ENCODE results near the gene EXOG.

The EXOG gene

DNA sequence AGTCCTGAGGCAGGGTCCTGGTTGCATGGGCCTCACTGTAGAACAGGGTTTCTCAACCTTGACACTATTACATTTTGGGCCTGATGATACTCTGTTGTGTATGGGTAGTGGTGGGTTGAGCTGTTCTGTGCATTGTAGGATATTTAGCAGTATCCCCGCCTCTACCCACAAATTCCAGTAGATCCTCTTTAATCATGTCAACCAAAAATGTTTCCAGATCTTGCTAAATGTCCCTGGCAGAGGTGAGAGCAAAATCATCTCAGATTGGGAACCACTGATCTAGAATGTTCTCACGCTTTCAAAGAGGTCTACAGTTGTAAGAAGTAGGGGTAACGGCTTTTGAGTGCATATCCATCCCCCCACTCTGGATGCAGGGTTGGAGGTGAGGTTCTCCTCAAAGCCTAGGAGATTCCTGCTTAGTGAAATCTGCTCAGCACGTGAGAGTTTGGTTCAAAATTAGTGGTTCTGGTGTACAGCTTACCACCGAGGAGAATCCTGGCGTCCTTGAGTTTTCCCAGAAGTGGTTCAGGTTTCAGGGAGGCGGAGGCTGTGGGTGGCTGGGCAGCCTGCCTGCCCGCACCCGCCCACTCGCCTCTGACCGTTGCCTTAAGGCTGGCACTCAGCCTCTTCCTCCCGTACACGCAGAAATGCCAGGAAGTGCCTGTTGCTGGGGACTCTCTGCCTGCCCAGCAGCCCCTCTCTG, 37.2 kb upstream of the EXOG start:
- Histone ChIP-seq H3K27ac (ENCODE audit: low read depth, low read length) (no peak overlapping the region), H2AFZ (ENCODE audit: low read depth, low read length, severe bottlenecking) (no peak overlapping the region), H3K27me3 (ENCODE audit: low read length) (no peaks in the 10 kb centered on the region), H3K36me3 (ENCODE audit: low read length) (no peaks in the 10 kb centered on the region), H3K9ac (ENCODE audit: low read length) (no peak overlapping the region), H3K4me2 (ENCODE audit: low read depth, low read length, poor library complexity, severe bottlenecking) (no peak overlapping the region), H3F3A (ENCODE audit: insufficient read depth) (no peaks in the 10 kb centered on the region), H4K20me1 (ENCODE audit: low read depth, low read length) (no peaks in the 10 kb centered on the region), H3K9me2 (replicated peaks; ENCODE audit: insufficient read depth, low read length) (no peaks in the 10 kb centered on the region), H3K9me3 (ENCODE audit: insufficient read depth, low read length) (no peaks in the 10 kb centered on the region), H3K79me2 (ENCODE audit: insufficient read depth, low read length) (no peaks in the 10 kb centered on the region), H3K4me3 (ENCODE audit: insufficient read depth, low read length, poor library complexity, severe bottlenecking) (no peak overlapping the region)
- no peak for TF ChIP-seq EZH2phosphoT487 (conservative IDR thresholded peaks at IDR 0.05; ENCODE audit: low read length)
- TF ChIP-seq, protein P1, sequence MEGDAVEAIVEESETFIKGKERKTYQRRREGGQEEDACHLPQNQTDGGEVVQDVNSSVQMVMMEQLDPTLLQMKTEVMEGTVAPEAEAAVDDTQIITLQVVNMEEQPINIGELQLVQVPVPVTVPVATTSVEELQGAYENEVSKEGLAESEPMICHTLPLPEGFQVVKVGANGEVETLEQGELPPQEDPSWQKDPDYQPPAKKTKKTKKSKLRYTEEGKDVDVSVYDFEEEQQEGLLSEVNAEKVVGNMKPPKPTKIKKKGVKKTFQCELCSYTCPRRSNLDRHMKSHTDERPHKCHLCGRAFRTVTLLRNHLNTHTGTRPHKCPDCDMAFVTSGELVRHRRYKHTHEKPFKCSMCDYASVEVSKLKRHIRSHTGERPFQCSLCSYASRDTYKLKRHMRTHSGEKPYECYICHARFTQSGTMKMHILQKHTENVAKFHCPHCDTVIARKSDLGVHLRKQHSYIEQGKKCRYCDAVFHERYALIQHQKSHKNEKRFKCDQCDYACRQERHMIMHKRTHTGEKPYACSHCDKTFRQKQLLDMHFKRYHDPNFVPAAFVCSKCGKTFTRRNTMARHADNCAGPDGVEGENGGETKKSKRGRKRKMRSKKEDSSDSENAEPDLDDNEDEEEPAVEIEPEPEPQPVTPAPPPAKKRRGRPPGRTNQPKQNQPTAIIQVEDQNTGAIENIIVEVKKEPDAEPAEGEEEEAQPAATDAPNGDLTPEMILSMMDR (IDR thresholded peaks at IDR 0.05; ENCODE audit: insufficient read depth, low read length, poor library complexity, severe bottlenecking): no peak

DNA sequence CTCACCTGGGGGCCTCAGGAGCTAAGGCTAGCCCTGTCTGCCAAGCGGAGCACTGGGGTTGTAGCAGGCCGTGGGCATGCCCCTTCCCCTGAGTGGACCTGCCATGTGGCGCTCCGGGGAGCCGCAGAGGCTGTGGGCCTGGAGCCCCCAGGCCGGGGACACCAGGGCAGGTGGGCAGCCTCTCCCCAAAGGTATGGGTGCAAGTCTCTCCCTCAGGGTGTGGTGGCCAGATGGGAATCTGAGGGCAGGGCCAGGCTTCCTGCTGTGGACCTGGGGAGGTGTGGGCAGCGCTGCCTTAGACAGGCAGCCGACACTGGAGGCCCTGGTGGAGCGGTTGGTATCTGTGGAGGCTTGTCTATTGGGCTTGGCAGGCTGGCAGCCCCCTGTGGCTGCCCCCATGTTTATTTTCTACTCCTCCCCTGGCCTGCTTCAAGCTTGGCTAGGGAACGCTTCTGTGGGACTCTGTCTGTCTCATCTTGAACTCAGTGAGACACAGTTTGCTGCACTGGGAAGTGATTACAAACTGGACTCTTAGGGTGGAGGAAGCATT, 36.6 kb upstream of the EXOG start:
- Histone ChIP-seq H3K9me3 (ENCODE audit: insufficient read depth, low read length) (no peaks in the 10 kb centered on the region), H3K27me3 (ENCODE audit: low read length) (no peaks in the 10 kb centered on the region), H3K9me2 (replicated peaks; ENCODE audit: insufficient read depth, low read length) (no peaks in the 10 kb centered on the region), H3K9ac (ENCODE audit: low read length) (no peak overlapping the region), H2AFZ (ENCODE audit: low read depth, low read length, severe bottlenecking) (no peak overlapping the region), H3K27ac (ENCODE audit: low read depth, low read length) (no peak overlapping the region), H3F3A (ENCODE audit: insufficient read depth) (no peaks in the 10 kb centered on the region), H3K36me3 (ENCODE audit: low read length) (no peaks in the 10 kb centered on the region), H3K4me2 (ENCODE audit: low read depth, low read length, poor library complexity, severe bottlenecking) (no peak overlapping the region), H3K79me2 (ENCODE audit: insufficient read depth, low read length) (no peaks in the 10 kb centered on the region), H3K4me3 (ENCODE audit: insufficient read depth, low read length, poor library complexity, severe bottlenecking) (no peak overlapping the region), H4K20me1 (ENCODE audit: low read depth, low read length) (no peaks in the 10 kb centered on the region)
- TF ChIP-seq EZH2phosphoT487 (conservative IDR thresholded peaks at IDR 0.05; ENCODE audit: low read length): no peak
- TF ChIP-seq, protein P1 (IDR thresholded peaks at IDR 0.05; ENCODE audit: insufficient read depth, low read length, poor library complexity, severe bottlenecking): no peak

DNA sequence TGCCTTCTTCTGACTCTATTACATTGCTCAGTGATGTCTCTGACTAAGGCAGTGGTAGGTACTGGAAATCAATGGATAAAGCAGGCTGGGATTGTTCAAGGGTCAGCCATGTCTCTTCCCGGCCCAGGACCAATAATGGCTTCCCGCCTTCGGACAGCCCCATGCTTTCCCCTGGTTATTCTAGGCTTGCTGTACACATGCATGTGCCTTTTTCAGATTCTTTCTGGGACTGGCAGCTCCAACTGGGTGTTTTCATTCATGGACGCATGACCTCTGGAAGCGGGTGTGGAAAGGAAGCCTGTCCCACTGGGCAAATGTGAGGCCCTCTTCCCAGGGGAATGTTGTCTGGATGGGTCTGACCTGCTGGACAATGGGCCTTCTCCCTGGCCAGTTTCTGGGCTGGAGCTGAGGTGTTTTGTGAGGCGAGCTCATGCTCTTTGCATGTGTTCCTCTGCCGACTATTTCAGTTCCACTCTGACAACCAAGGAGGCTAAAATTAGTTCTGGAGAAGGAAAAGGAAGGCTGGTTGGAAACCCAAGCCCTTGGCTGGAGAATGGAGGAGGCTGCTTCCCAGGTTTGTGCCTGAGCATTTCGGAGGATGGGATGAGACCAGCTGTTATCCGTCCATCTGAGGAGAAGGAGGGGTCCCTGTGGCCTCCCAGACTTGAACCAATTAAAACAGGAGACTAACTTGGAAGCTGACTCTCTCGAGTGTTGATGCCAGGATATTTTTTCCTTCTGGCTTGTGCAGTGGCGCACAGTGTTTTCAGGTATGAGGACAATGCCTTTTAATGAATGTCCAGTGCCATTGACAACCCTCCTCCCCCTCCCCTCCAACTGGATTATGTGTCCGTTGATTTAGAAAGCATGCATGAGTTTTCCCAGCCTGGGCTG, 35.5 kb upstream of the EXOG start:
- no peaks in the 10 kb centered on the region for H3F3A ChIP-seq (ENCODE audit: insufficient read depth)
- no peaks in the 10 kb centered on the region for H3K27me3 ChIP-seq (ENCODE audit: low read length)
- H3K4me2 ChIP-seq (ENCODE audit: low read depth, low read length, poor library complexity, severe bottlenecking): no peak overlapping the region
- H2AFZ ChIP-seq (ENCODE audit: low read depth, low read length, severe bottlenecking): no peak overlapping the region
- H3K4me3 ChIP-seq (ENCODE audit: insufficient read depth, low read length, poor library complexity, severe bottlenecking): no peak overlapping the region
- no peak overlapping the region for H3K27ac ChIP-seq (ENCODE audit: low read depth, low read length)
- H3K79me2 ChIP-seq (ENCODE audit: insufficient read depth, low read length): no peaks in the 10 kb centered on the region
- no peaks in the 10 kb centered on the region for H3K36me3 ChIP-seq (ENCODE audit: low read length)
- H4K20me1 ChIP-seq (ENCODE audit: low read depth, low read length): no peaks in the 10 kb centered on the region
- no peak overlapping the region for H3K9ac ChIP-seq (ENCODE audit: low read length)
- no peaks in the 10 kb centered on the region for H3K9me3 ChIP-seq (ENCODE audit: insufficient read depth, low read length)
- TF ChIP-seq, protein P1 (IDR thresholded peaks at IDR 0.05; ENCODE audit: insufficient read depth, low read length, poor library complexity, severe bottlenecking): no peak
- no peak for TF ChIP-seq EZH2phosphoT487 (conservative IDR thresholded peaks at IDR 0.05; ENCODE audit: low read length)
- H3K9me2 ChIP-seq (replicated peaks; ENCODE audit: insufficient read depth, low read length): no peaks in the 10 kb centered on the region

Measured in SU-DHL-6 (cell line).